WTC11 (cell line): ENCODE results near the gene HSPA6. TPM values are rescaled to one million over a fixed set of nuclear protein-coding genes. Genes with fewer than 3 reads are reported as not detected.
"Not testable (repeated sequence)": the region's sequence is repeated elsewhere in the genome, so short reads cannot be mapped to it uniquely, and the experiment has no call there.

Source experiments
- ATAC-seq: fragments of 200-7000 bp; cut with Tn5 transposase; 2 replicates; pipeline ENCODE4 v1.10.0; 2021; ENCODE audit warnings: mild to moderate bottlenecking, moderate library complexity
- CTCF ChIA-PET: fragments of 300-600 bp; sonication (Branson Sonifier 250); formaldehyde crosslinking; loops from one replicate; lab custom pipeline; 2021; ENCODE audit warnings: antibody characterized with exemption; lab: Charles Lee
- POLR2A ChIA-PET: fragments of 350-600 bp; sonication (Branson Sonifier 250); formaldehyde crosslinking; loops from one replicate; lab custom pipeline; 2021; ENCODE audit warnings: antibody characterized with exemption; lab: Charles Lee
- DNase-seq: peaks from one replicate; pipeline ENCODE4 v3.0.0; 2021; ENCODE audit warnings: low spot score
- H3K27ac Mint-ChIP-seq: 2 replicates; pipeline ENCODE4 v1.8.0; 2021; ENCODE audit warnings: mixed read lengths
- H3K27me3 Mint-ChIP-seq: 2 replicates; pipeline ENCODE4 v1.8.0; 2021; ENCODE audit warnings: low read depth, mild to moderate bottlenecking, moderate library complexity, mixed read lengths
- H3K36me3 Mint-ChIP-seq: 2 replicates; pipeline ENCODE4 v1.8.0; 2021; ENCODE audit warnings: mixed read lengths
- H3K4me1 Mint-ChIP-seq: 2 replicates; pipeline ENCODE4 v1.8.0; 2022; ENCODE audit warnings: mixed read lengths
- H3K4me3 Mint-ChIP-seq: 2 replicates; pipeline ENCODE4 v1.8.0; 2021; ENCODE audit warnings: mild to moderate bottlenecking, moderate library complexity, mixed read lengths
- H3K9me3 Mint-ChIP-seq: 2 replicates; pipeline ENCODE4 v1.8.0; 2021; ENCODE audit warnings: mixed read lengths
- total RNA-seq: library from RNA; stranded (reverse); gene quantifications from 3 replicates; pipeline ENCODE4 v1.2.3, GENCODE V29; 2021

The HSPA6 gene
- total RNA-seq, 1 experiment from 2014 or later = 0.22 TPM

DNA sequence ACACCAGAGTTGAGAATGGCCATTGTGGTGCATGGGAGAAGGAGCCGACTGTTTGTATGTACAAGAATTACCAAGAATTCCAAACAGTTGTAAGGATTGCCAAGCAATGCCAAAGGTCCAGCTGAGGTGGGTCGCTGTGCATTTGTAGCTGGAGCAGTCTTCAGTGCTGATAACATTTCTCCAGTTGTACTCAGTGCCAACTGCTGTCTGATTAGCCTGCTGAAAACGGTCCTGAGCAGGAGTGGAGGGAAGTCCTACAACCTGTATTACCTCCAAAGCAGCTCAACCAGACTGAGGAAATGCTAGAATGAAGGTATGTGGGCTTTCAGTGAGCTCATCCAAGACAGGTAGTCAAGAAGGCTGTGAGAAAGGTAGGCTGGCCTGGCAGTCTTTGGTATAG, 31.8 kb downstream of the HSPA6 start:
- H3K4me1 Mint-ChIP-seq, H3K36me3 Mint-ChIP-seq, ATAC-seq, H3K9me3 Mint-ChIP-seq, H3K27me3 Mint-ChIP-seq, H3K27ac Mint-ChIP-seq, CTCF ChIA-PET, H3K4me3 Mint-ChIP-seq, POLR2A ChIA-PET, DNase-seq: not testable (repeated sequence)

DNA sequence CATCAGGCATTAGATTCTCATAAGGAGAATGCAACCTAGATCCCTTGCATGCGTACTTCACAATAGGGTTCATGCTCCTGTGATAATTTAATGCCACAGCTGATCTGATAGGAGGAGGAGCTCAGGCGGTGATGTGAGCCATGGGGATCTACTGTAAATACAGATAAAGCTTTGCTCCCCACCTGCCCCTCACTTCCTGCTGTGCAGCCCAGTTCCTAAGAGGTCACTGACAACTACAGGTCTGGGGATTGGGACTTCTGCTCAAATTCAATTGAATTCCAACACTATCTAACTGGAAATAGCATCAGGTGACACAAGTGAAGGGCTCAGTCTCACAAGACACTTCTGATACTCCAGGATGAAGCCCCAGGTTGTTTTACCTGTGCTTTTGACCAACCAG, 32.6 kb downstream of the HSPA6 start:
- H3K27ac Mint-ChIP-seq, H3K4me1 Mint-ChIP-seq, H3K27me3 Mint-ChIP-seq, DNase-seq, ATAC-seq, CTCF ChIA-PET, H3K36me3 Mint-ChIP-seq, H3K4me3 Mint-ChIP-seq, POLR2A ChIA-PET, H3K9me3 Mint-ChIP-seq: not testable (repeated sequence)

DNA sequence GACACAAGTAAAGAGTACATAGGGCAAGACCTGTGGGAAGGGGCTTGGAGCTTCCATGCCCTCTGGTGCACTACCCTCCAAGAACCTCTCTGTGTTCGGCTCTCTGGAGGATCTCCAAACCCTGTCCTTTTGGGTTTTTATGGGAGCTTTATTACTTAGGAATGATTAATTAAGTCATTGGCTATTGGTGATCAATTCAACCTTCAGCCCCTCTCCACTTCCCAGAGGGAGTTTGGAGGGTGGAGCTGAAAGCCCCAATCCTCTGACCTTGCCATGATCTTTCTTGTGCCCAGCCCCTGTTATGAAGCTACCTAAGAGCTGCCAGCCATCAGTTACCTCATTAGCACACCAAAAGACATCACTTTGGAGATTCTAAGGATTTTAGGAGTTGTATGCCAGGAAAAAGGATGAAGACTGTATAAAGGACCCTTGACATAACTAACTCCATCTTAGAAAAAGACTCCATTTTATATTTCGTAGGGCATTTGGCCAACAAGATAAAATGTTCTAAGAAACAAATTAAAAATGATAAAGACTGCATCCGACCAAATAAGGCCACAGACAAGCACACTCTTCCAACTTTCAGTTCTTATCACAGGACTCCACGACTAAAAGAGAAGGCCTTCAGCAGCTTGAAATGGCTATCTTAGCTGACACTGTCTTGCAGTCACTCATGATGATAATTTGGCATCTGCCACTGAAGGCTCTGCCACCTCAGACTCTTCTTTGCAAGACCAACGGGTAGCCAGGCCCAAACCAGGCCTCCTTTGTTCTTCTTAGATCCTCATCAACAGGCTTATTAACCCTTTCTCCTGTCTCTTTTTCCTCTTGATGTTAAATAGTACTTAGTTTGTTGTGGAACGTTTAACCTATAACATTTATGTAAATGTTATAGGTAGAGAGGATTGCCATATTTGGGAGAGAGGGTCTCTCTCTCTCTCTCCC, 33.4 kb downstream of the HSPA6 start:
- DNase-seq, ATAC-seq, H3K4me3 Mint-ChIP-seq, POLR2A ChIA-PET, H3K4me1 Mint-ChIP-seq, CTCF ChIA-PET, H3K27me3 Mint-ChIP-seq, H3K27ac Mint-ChIP-seq, H3K9me3 Mint-ChIP-seq, H3K36me3 Mint-ChIP-seq: not testable (repeated sequence)

DNA sequence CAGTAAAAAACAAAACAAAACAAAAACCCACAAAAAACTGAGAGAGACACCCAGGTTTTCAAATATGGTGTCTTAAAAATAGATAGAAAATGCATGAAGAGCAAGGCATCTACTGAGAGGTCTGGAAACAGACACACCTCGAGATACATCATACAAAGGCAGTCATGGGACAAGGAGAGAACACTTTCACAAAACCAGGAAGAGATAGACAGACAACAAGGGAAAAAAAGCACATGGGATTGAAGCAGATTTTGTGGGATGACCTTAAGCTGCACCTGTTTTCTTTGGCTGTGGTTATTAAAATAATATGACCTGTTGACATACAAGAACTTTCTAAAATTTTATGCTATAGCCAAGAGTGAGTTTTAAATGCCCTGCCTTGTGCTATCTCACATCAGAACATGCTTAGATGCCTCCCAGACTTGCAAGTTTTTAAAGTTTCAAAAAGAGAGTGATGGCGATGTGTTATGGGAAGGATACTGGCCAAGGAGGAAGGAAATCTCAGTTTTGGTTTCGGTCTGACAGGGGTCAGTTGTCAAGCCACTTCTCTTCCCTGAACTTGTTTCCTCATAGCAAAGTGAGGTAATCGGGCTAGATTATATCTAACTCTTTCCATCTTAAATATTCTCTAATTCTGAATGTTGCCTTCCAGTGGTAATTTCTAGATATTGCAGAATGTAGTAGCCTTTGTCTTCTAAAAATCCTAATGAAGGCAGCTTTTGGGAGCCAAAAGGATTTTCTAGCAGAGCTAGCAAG, 36.8 kb downstream of the HSPA6 start:
- H3K36me3 Mint-ChIP-seq, ATAC-seq, H3K27me3 Mint-ChIP-seq, POLR2A ChIA-PET, H3K27ac Mint-ChIP-seq, CTCF ChIA-PET, DNase-seq, H3K4me3 Mint-ChIP-seq, H3K4me1 Mint-ChIP-seq, H3K9me3 Mint-ChIP-seq: not testable (repeated sequence)

DNA sequence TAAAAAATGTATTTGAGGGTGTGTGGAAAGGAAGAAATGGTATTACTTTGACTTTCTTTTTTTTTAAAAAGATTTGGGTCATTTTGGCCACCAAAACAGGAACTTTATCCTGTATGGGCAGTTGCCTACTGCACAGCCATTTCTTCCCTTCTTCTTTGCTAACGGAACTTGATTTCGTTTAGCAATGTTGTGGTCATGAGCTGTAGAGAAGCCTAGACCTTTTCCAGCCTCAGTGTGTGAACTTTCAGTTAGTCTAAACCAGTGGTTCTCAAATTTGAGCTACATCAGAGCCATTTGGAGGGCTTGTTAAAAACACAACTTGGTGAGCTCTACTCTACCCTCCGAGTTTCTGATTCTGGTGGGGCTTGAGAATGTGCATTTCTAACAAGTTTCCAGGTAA, 38.1 kb downstream of the HSPA6 start:
- H3K9me3 Mint-ChIP-seq, CTCF ChIA-PET, H3K36me3 Mint-ChIP-seq, ATAC-seq, DNase-seq, POLR2A ChIA-PET, H3K4me1 Mint-ChIP-seq, H3K27ac Mint-ChIP-seq, H3K27me3 Mint-ChIP-seq, H3K4me3 Mint-ChIP-seq: not testable (repeated sequence)

DNA sequence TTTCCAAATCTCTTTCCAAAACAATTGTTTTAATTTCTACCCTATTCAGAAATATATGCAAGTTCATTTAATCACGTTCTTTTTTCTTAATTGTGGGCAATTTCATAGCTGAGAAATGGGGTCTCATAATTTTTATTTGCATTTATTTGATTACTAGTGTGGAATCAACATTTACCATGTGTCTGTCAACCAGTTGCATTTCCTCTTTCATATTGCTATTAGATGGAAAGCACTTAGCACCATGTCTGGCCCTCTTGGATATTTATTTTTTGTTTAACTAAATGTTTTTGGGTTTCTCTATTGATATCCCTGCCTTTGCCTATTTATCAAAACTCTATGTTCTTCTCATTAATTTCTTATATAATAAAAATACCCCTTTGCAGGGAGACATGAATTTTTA, 39.2 kb downstream of the HSPA6 start:
- H3K9me3 Mint-ChIP-seq, H3K27ac Mint-ChIP-seq, DNase-seq, ATAC-seq, H3K36me3 Mint-ChIP-seq, H3K4me3 Mint-ChIP-seq, H3K4me1 Mint-ChIP-seq, POLR2A ChIA-PET, CTCF ChIA-PET, H3K27me3 Mint-ChIP-seq: not testable (repeated sequence)

DNA sequence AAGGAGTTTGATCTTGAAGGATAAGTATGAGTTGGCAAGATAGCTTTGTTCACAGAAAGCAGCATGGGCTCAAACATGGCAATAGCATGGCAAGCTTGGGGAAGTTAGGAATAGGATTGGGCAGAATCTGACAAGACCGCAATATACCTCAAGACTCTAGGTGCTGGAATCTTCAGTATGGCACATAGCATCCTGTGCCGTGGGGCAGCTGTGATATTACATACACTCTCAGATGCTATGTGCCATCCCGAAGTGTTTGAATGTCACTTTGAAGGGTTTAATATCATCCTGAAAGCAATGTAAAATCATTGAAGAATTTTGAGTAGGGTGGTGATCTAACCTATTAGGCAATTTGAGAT, 42.2 kb downstream of the HSPA6 start:
- H3K36me3 Mint-ChIP-seq, DNase-seq, ATAC-seq, H3K27me3 Mint-ChIP-seq, H3K27ac Mint-ChIP-seq, POLR2A ChIA-PET, H3K4me1 Mint-ChIP-seq, H3K9me3 Mint-ChIP-seq, H3K4me3 Mint-ChIP-seq: not testable (repeated sequence)
- CTCF ChIA-PET = interaction anchor here (1.3 kb wide), 1 partner anchor 171 kb away, joined by 9 read pairs; no protein-coding TSS in a partner anchor

DNA sequence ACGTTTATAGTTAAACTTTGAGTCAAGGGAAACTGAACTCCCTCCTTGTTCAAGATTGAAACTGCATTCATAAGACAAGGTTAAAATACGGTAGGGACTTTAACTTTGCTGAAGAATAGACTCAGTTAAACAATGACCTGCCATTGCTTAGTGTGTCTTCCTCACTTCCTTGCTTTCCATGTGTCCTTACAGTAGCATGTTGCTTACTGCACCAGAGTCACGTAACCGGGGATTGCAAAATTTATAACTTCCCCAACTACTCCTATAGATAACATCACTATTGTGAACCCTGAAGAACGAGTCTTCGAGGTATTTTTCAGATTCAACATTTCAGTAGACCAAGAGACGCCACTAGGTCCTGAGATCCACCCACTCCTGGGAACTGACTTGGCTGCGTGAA, 47.4 kb downstream of the HSPA6 start:
- DNase-seq, H3K27me3 Mint-ChIP-seq, H3K9me3 Mint-ChIP-seq, H3K36me3 Mint-ChIP-seq, H3K4me3 Mint-ChIP-seq, POLR2A ChIA-PET, H3K27ac Mint-ChIP-seq, CTCF ChIA-PET, H3K4me1 Mint-ChIP-seq, ATAC-seq: not testable (repeated sequence)

Other genes with a start within 250 kb of the HSPA6 start
- 3.2 to 5.5 TPM (median 5.2 TPM) in 3 replicates for gene MPZ, start 214.6 kb upstream of the HSPA6 start, total RNA-seq
- 193 to 207 TPM (median 196 TPM) in 3 replicates for gene SDHC, start 210.2 kb upstream of the HSPA6 start, total RNA-seq
- gene CFAP126, start 156.7 kb upstream of the HSPA6 start, total RNA-seq = not detected in 3 replicates
- 0.74 to 1.1 TPM (median 0.80 TPM) in 3 replicates for gene FCGR2A, start 19.1 kb upstream of the HSPA6 start, total RNA-seq
- gene FCGR3A, start 25.3 kb downstream of the HSPA6 start, total RNA-seq = 0.11 to 0.32 TPM (median 0.11 TPM) in 3 replicates
- not detected in 3 replicates for gene FCGR3B, start 106.6 kb downstream of the HSPA6 start, total RNA-seq
- gene FCGR2B, start 138.6 kb downstream of the HSPA6 start, total RNA-seq = 0.09 to 0.11 TPM in 2 of 3 replicates, not detected in the other
- gene FCRLA, start 182.7 kb downstream of the HSPA6 start, total RNA-seq = 0.11 to 0.25 TPM (median 0.15 TPM) in 3 replicates
- 0.16 to 0.50 TPM (median 0.37 TPM) in 3 replicates for gene FCRLB, start 197.0 kb downstream of the HSPA6 start, total RNA-seq
- gene DUSP12, start 225.2 kb downstream of the HSPA6 start, total RNA-seq = 24.5 to 29.4 TPM (median 27.6 TPM) in 3 replicates
- 10.6 to 13.9 TPM (median 13.7 TPM) in 3 replicates for gene ATF6, start 241.8 kb downstream of the HSPA6 start, total RNA-seq